Mesendoderm (in vitro differentiated cells): ENCODE results near the gene LRWD1.
"Not testable (repeated sequence)": the region's sequence is repeated elsewhere in the genome, so short reads cannot be mapped to it uniquely, and the experiment has no call there.

Experiments
- DNase-seq: peaks from one replicate; pipeline ENCODE4 v3.0.0; 2013
- H2AK5ac ChIP-seq: 2 replicates; pipeline ENCODE4 v1.6.1; 2013; ENCODE audit warnings: low read length, inconsistent platforms
- H2BK120ac ChIP-seq: 2 replicates; pipeline ENCODE4 v1.6.1; 2013; ENCODE audit warnings: low read depth, mild to moderate bottlenecking, low read length, moderate library complexity, mixed read lengths
- H2BK15ac ChIP-seq: replicated peaks from 2 replicates; pipeline ENCODE4 v1.6.1; 2013; ENCODE audit warnings: low read depth, mild to moderate bottlenecking, moderate library complexity
- H2BK5ac ChIP-seq: 2 replicates; pipeline ENCODE4 v1.6.1; 2013; ENCODE audit warnings: low read length, inconsistent platforms
- H3K18ac ChIP-seq: 2 replicates; pipeline ENCODE4 v1.6.1; 2013; ENCODE audit warnings: mild to moderate bottlenecking, low read length, mixed read lengths
- H3K23ac ChIP-seq: one replicate; pipeline ENCODE4 v1.6.1; 2013; ENCODE audit warnings: low read length
- H3K27ac ChIP-seq: 2 replicates; pipeline ENCODE4 v1.5.1; 2013; ENCODE audit warnings: low read depth, mild to moderate bottlenecking, inconsistent platforms, low read length, moderate library complexity
- H3K27me3 ChIP-seq: 2 replicates; pipeline ENCODE4 v1.6.1; 2013; ENCODE audit warnings: low read length, control low read depth, mild to moderate bottlenecking, inconsistent platforms; ENCODE audit not compliant: insufficient read depth, poor library complexity
- H3K36me3 ChIP-seq: 2 replicates; pipeline ENCODE4 v1.6.1; 2013; ENCODE audit warnings: low read length, inconsistent platforms; ENCODE audit not compliant: control insufficient read depth, insufficient read depth
- H3K4ac ChIP-seq: one replicate; pipeline ENCODE4 v1.6.1; 2013; ENCODE audit warnings: low read depth, mild to moderate bottlenecking, low read length, moderate library complexity
- H3K4me1 ChIP-seq: 2 replicates; pipeline ENCODE4 v1.6.1; 2013; ENCODE audit warnings: low read depth, low read length, inconsistent platforms; ENCODE audit not compliant: control insufficient read depth
- H3K4me2 ChIP-seq: 2 replicates; pipeline ENCODE4 v1.6.1; 2013; ENCODE audit warnings: low read length
- H3K4me3 ChIP-seq: 2 replicates; pipeline ENCODE4 v1.5.1; 2013; ENCODE audit warnings: mild to moderate bottlenecking, low read length
- H3K56ac ChIP-seq: one replicate; pipeline ENCODE4 v1.6.1; 2013; ENCODE audit warnings: low read length
- H3K79me1 ChIP-seq: 2 replicates; pipeline ENCODE4 v1.6.1; 2013; ENCODE audit warnings: low read length, inconsistent platforms
- H3K79me2 ChIP-seq: 2 replicates; pipeline ENCODE4 v1.6.1; 2013; ENCODE audit warnings: mild to moderate bottlenecking, low read length; ENCODE audit not compliant: control insufficient read depth, insufficient read depth
- H3K9ac ChIP-seq: 2 replicates; pipeline ENCODE4 v1.6.1; 2013; ENCODE audit warnings: low read length, inconsistent platforms
- H4K5ac ChIP-seq: one replicate; pipeline ENCODE4 v1.6.1; 2013; ENCODE audit warnings: low read length
- H4K8ac ChIP-seq: one replicate; pipeline ENCODE4 v1.6.1; 2013; ENCODE audit warnings: low read depth, mild to moderate bottlenecking, control low read depth, low read length, moderate library complexity
- WGBS: extraction: QIAGEN DNeasy Blood & Tissue Kit; methylation state at CpG from one replicate; pipeline ENCODE4 v1.1.7; 2013; ENCODE audit warnings: low lambda C conversion rate, missing lambda C conversion rate; ENCODE audit not compliant: insufficient coverage; ENCODE audit errors: extremely low coverage; 5-methylcytosine and 5-hydroxymethylcytosine counted together

The LRWD1 gene

DNA sequence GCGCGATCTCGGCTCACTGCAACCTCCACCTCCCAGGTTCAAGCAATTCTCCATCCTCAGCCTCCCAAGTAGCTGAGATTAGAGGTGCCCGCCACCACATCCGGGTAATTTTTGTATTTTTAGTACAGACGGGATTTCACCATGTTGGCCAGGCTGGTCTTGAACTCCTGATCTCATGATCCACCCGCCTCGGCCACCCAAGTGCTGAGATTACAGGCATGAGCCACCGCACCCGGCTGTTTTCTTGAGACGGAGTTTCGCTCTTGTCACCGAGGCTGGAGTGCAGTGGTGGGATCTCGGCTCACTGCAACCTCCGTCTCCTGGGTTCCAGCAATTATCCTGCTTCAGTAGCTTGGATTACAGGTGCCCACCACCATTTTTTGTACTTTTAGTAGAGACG lies 33.5 kb downstream of the LRWD1 start:
- H3K4me3 ChIP-seq, H3K36me3 ChIP-seq, H3K27ac ChIP-seq, H3K79me2 ChIP-seq, H4K5ac ChIP-seq, H3K4me1 ChIP-seq, H3K9ac ChIP-seq, H3K56ac ChIP-seq, H2BK5ac ChIP-seq, H2AK5ac ChIP-seq, H2BK15ac ChIP-seq, H3K23ac ChIP-seq, DNase-seq, H3K4ac ChIP-seq, H3K27me3 ChIP-seq, H3K4me2 ChIP-seq, H3K18ac ChIP-seq, H3K79me1 ChIP-seq, H4K8ac ChIP-seq, H2BK120ac ChIP-seq: not testable (repeated sequence)
- WGBS, result no CpG with 5 or more reads among the region's 16 CpGs

DNA sequence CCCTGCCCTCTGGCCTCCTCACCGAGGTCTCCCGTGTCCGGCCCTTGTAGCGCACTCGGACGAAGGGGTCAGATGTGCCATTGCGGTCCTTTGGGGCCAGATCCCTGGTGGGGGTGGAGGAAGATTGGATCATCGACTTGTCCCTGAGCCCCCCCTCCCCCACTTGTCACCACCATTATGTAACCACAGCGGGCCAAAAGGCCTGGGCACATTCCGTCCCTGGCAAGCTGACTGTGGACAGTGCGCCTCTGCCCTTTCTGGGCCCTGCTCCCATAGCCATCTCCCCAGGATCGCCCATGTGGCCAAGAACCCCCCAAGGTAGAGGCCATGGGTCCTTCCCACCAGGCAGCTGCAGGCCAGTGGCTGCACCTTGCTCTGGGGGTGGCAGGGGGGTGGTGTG lies 38.4 kb downstream of the LRWD1 start:
- DNase-seq, H2BK15ac ChIP-seq, H3K79me2 ChIP-seq, H3K27me3 ChIP-seq, H3K27ac ChIP-seq, H3K4me3 ChIP-seq, H3K36me3 ChIP-seq, H4K5ac ChIP-seq, H3K23ac ChIP-seq, H3K4ac ChIP-seq, H3K9ac ChIP-seq, H3K56ac ChIP-seq, H2BK120ac ChIP-seq, H3K18ac ChIP-seq, H3K4me2 ChIP-seq, H2AK5ac ChIP-seq, H3K4me1 ChIP-seq, H2BK5ac ChIP-seq, H3K79me1 ChIP-seq, H4K8ac ChIP-seq: not testable (repeated sequence)
- no CpG with 5 or more reads among the region's 12 CpGs for WGBS

DNA sequence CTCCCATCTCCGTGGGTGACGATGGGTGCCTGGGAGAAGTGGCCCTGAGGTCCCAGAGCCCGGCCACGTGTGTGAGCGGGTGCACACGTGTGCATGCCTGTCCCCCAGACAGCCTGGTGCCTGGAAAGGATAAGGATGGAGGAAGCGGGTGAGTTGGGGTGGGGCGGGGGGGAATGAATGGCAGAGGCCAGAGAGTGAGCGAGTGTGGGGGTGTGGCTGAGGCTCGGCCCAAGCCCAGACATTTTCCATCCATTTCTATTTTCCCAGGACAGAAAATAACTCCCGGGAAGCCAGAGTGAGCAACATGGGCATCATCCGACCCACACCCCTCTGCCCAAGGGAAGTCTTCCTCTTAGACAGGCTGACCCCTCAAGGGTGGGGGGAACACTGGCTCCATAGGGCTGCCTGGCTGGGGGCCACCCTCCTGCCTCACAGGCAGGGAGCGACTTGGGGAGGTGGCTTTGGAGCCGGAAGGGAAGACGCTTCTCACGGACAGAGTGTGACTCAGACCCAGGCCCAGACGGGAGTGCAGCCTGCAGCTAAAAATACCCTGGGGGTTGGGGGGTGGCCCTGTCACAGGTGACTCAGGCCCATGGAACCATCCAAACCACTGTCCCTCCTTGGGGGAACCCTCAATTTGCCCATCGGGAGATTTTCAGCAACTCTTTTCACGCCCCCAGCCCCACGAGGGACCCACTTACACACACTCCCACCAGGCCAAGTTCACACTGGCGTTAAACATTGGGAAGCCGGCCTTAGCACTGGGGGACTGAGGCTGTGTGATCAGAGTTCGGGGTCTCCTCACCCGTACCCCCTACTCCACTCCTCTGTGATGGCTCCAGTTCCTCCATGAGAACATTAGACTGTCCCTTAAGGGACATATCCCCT lies 40.8 kb downstream of the LRWD1 start:
- not testable (repeated sequence) for H3K4ac ChIP-seq, H2BK5ac ChIP-seq, H3K9ac ChIP-seq, H3K36me3 ChIP-seq, H3K56ac ChIP-seq, H4K5ac ChIP-seq, H3K27me3 ChIP-seq, H2BK15ac ChIP-seq, H3K79me2 ChIP-seq, DNase-seq, H3K79me1 ChIP-seq, H3K4me3 ChIP-seq, H2AK5ac ChIP-seq, H3K4me1 ChIP-seq, H4K8ac ChIP-seq, H3K18ac ChIP-seq, H3K4me2 ChIP-seq, H3K27ac ChIP-seq, H3K23ac ChIP-seq, H2BK120ac ChIP-seq
- WGBS, result no CpG with 5 or more reads among the region's 24 CpGs

DNA sequence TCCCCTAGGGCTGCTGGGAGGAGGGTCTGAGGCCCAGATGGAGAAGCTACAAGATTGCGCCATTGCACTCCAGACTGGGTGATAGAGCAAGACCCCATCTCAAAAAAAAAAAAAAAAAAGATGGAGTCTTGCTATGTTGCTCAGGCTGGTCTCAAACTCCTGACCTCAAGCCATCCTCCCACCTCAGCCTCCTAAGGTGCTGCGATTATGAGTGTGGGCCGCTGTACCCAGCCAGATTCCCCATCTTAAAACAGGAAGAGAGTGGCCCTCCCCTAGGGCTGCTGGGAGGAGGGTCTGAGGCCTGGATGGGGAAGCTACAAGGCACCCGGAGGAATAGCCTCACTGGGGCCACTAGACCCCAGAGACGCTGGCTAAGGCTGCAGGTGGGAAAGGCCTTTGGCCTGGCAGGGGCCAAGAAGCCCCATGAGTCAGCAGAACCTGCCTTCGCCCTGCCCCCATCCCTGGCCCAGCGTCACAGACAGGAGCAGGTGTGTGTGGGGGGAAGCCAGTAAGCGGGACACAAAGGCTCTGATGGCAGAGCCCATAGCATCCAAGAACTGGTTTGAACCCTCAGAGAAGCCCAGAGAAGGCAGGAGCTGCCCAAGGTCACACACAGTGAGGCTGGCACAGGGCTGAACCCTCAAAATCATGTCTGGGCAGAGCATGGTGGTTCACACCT lies 42.8 kb downstream of the LRWD1 start:
- H4K8ac ChIP-seq, H2AK5ac ChIP-seq, H3K79me1 ChIP-seq, H4K5ac ChIP-seq, H3K9ac ChIP-seq, H2BK5ac ChIP-seq, H3K23ac ChIP-seq, H3K27ac ChIP-seq, H3K4me3 ChIP-seq, H3K4me1 ChIP-seq, H3K18ac ChIP-seq, H2BK15ac ChIP-seq, H3K27me3 ChIP-seq, H3K4ac ChIP-seq, H2BK120ac ChIP-seq, H3K36me3 ChIP-seq, H3K56ac ChIP-seq, H3K79me2 ChIP-seq, H3K4me2 ChIP-seq, DNase-seq: not testable (repeated sequence)
- no CpG with 5 or more reads among the region's 8 CpGs for WGBS

DNA sequence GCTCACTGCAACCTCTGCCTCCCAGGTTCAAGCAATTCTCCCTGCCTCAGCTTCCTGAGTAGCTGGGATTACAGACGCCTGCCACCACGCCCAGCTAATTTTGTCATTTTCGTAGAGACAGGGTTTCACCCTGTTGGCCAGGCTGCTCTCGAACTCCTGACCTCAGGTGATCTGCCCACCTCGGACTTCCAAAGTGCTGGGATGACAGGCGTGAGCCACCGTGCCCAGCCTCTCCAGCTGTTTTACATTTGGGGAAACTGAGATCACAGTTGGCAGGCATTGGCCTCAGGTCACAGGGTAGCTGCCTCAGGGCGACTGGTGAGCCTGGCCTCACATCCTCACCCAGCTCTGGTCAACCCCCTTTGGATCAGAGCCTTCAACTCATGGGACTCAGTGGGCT lies 45.8 kb downstream of the LRWD1 start:
- not testable (repeated sequence) for H3K27me3 ChIP-seq, H3K27ac ChIP-seq, H2BK15ac ChIP-seq, H4K8ac ChIP-seq, H3K9ac ChIP-seq, H3K56ac ChIP-seq, H2BK120ac ChIP-seq, H4K5ac ChIP-seq, DNase-seq, H3K79me2 ChIP-seq, H3K4ac ChIP-seq, H3K36me3 ChIP-seq, H3K23ac ChIP-seq, H3K79me1 ChIP-seq, H3K4me1 ChIP-seq, H3K4me3 ChIP-seq, H3K18ac ChIP-seq, H3K4me2 ChIP-seq, H2AK5ac ChIP-seq, H2BK5ac ChIP-seq
- WGBS, result no CpG with 5 or more reads among the region's 8 CpGs
